ENCODE measurements around the gene SLC12A9.
A peak's percentile ranks its signal among the peaks of the same experiment; 100 is the strongest.
"Not testable (repeated sequence)": the region's sequence is repeated elsewhere in the genome, so short reads cannot be mapped to it uniquely, and the experiment has no call there.

The SLC12A9 gene

DNA sequence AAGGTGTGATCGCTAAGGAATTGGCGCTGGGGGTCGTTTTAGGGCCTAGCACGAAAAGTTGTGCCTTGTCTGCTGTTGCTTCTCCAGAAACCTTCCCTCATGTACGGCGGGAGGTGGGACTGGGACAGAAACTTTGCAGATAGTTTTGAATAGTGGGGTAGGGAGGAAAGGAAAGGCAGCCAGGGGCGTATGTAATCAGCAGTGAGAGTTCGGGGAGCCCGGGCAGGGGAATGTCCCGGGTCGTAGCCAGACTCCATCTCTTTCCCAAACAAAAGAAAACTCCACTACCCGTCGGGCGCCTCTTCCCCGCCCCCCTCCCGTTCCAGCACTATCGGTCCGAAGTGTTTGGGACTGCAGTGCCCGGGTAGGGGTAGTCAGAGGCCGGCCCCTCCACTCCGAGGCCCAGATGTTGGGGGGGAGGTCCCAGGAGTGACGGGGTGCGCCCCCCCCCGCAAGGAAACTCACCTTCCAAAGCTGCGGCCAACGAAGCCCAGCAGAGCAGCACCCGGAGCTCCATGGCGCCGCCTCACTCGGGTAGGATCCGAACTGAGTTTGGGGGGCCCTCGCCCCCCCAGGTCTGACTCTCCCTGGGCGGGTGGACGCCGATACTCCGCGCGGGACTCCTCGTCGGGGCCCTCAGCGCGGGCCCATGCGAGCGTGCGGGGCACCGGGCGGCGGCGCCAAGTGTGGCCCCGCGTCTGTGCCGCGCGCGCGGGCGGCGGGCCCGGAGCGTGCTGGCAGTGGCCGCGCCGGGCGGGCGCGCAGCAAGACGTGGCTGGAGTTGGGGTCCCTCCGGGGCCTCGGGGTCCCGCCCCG lies 25.8 kb upstream of the SLC12A9 start:
- DNase-seq = no peak

- peak; percentile 51 for DNase-seq
These were observed 24.9 kb upstream of the SLC12A9 start, which contains the start of gene EPHB4 for GRCh38 chr7:100827330-100828226. Gene EPHB4, minus strand, starts transcription at chr7:100827523. Its CDS starts 493 bp downstream, at chr7:100827030.

- no peak for DNase-seq
These were observed 23.3 kb upstream of the SLC12A9 start for GRCh38 chr7:100829150-100829716.

DNA sequence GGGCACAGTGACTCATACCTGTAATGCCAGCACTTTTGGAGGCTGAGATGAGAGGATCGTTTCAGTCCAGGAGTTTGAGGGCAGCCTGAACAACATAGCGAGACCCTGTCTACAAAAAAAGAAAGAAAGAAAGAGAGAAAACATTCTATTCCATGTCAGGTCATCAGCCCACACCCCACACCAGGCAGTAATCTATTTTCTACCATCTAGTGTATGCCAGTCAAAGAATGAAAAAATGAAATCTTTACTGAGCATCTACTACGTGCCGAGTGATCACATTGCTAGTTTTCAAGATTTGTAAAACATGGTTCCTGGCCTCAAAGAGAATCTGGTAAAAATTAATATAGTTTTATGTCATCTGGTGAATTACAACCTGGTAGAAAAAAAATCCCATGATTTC lies 22.1 kb upstream of the SLC12A9 start:
- no peak for DNase-seq

DNA sequence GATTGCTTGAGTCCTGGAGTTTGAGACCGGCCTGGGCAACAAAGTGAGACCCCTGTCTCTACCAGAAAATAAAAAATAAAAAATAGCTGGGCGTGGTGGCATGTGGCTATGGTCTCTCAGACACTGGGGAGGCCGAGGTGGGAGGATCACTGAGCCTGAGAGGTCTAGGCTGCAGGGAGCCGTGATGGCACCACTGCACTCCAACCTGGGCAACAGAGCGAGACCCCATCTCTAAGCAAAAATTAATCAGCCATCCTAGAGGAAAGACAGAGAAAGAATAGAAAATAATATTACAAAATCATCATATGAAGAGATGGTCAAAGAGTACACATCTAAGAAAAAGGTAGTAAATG lies 20.3 kb upstream of the SLC12A9 start:
- no peak for DNase-seq

DNA sequence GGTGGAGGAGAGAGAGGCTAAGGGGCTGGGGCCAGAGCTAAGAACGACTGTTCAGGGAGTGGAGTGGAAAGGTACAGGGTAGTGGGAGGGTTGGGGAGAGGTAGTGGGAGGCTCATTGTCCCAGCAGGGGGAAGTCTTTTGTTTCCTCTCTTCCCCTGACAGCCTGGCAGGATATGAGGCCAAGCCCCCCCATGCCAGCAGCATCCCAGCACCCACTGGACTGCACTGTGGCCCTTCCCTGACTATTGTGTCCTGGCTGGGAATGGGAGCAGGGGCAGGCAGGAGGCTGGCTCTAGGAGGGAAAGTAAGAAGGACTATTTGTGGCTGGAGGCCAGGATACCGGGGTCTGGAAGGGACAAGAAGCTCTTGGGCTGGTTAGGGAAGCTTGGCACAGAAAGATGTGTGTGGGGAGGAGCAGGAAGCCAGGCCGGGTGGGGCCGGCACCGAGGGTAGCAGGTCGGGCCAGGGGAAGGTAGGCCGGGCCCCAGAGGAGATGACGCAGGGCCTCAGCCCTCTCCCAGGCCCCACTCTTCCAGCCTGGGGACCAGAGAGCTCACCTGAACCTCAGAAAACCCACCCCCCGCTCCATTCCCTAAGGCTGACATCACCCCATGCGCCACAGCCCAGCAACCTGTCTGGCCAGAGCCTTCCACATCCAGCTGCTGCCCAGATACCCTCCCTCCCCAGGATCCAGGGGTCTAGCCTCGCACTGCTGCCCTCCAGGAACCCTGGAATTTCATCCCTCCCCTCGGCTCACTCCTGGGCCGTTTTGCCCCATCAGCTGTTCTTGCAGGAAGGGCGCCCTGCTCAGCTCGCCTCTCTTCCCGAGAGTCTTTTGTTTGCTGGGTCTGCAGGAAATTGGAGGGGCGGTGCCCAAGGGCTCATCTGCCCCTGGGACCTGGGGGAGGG lies 16.4 kb upstream of the SLC12A9 start:
- peak; percentile 78 for DNase-seq

- DNase-seq = peak; percentile 74
These were observed 15.8 kb upstream of the SLC12A9 start for GRCh38 chr7:100836812-100837098.

GRCh38 chr7:100837099-100837836 lies 15.2 kb upstream of the SLC12A9 start:
- DNase-seq = peak; percentile 96

GRCh38 chr7:100839361-100839760 lies 13.2 kb upstream of the SLC12A9 start:
- DNase-seq = no peak

GRCh38 chr7:100840470-100841100 lies 11.9 kb upstream of the SLC12A9 start:
- DNase-seq = no peak

DNA sequence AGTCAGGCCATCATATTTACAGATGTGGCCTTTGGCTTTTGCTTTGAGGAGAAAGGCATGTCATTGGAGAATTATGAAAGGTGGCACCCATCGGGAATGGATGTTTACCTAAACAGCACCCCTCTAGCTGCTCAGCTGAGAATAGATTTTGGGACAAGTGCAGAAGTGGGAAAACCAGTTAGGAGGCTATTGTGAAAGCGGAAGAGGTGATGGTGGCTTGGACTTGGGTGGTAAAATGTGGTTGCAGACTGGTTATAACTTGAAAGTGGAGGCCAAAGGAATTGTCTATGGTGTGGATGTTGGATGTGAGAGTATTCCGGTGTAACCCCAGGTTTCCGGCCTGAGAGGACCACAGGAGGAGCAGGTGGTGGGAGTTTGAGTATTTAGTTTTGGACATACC lies 5.2 kb upstream of the SLC12A9 start:
- DNase-seq = no peak

DNA sequence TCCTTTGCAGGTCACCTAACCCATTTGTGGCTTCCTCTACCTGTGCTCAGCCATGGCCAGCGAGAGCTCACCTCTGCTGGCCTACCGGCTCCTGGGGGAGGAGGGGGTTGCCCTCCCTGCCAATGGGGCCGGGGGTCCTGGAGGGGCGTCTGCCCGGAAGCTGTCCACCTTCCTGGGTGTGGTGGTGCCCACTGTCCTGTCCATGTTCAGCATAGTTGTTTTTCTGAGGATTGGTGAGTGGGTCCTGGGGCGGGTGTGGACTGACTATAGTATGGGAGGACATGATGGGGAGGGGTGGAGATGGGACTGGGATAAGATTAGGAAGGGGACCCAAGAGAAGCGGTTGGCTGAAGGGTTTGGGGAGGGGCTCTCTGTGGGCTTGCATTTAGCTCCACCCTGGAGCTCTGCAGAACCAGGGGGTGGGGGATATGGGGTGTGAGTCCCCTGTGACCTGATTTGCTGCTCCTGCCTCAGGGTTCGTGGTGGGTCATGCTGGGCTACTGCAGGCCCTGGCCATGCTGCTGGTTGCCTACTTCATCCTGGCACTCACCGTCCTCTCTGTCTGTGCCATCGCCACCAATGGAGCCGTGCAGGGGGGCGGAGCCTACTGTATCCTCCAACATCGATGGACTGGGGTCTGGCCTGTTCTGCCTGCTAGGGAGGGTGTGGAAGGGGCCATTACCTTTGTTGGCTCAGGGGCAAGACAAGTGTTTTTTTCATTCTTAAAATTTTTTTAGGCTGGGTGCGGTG lies 1.8 kb downstream of the SLC12A9 start:
- no peak for DNase-seq

DNA sequence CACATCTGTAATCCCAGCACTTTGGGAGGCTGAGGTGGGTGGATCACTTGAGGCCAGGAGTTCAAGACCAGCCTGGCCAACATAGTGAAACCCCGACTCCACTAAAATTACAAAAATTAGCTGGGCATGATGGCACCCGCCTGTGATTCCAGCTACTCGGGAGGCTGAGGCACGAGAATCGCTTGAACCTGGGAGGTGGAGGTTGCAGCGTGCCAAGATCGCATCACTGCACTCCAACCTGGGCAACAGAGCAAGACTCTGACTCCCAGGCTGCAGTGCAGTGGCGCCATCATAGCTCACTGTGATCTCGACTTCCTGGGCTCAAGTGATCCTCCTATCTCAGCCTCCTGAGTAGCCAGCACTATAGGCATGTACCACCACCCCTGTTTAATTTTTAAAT lies 2.4 kb downstream of the SLC12A9 start:
- DNase-seq = not testable (repeated sequence)

DNA sequence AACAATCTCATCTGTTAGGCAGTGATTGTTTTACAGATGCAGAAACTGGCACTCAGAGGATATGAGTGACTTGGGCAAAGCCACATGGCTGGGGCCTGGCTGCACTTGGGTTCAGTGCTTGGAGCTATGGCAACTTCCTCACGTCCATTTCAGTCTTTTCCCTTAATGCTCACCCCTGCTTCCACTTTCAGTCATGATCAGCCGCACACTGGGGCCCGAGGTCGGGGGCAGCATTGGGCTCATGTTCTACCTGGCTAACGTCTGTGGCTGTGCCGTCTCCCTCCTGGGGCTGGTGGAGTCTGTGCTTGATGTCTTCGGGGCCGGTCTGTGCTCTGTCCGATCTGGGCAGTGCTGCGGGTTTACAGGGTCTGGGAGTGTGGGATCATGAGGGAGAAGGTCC lies 3.0 kb downstream of the SLC12A9 start:
- no peak for DNase-seq

- DNase-seq = no peak
These were observed 4.4 kb downstream of the SLC12A9 start for GRCh38 chr7:100856871-100857282.

- DNase-seq = no peak
These were observed 7.3 kb downstream of the SLC12A9 start for GRCh38 chr7:100859856-100860255.

DNA sequence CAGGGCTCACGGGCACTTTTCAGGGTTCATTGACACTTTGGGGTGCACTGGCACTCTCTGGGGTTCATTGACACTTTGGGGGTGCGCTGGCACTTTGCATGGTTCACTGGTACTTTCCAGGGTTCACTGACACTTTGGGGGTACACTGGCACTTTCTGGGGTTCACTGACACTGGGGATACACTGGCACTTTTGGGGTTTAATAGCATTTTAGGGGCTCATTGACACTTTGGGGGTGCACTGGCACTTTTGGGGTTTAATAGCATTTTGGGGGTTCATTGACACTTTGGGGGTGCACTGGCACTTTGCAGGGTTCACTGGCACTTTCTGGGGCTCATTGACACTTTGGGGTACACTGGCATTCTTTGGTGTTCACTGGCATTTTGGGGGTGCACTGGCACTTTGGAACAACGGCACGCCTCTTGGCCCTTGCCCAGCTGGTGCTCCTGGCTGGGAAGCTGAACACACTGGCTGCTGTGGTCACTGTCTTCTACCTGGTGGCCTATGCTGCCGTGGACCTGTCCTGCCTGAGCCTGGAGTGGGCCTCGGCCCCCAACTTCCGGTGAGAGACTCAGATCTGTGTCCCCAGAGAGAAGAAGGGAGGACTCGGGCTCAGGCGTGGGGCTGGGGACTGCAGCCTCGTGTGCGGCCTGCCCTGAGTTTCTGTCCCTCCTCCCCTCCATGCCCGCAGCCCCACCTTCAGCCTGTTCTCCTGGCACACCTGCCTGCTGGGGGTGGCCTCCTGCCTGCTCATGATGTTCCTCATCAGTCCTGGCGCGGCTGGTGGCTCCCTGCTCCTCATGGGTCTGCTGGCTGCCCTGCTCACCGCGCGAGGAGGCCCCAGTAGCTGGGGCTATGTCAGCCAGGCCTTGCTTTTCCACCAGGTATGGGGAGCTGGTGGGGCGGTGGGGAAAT lies 8.4 kb downstream of the SLC12A9 start:
- no peak for DNase-seq

DNA sequence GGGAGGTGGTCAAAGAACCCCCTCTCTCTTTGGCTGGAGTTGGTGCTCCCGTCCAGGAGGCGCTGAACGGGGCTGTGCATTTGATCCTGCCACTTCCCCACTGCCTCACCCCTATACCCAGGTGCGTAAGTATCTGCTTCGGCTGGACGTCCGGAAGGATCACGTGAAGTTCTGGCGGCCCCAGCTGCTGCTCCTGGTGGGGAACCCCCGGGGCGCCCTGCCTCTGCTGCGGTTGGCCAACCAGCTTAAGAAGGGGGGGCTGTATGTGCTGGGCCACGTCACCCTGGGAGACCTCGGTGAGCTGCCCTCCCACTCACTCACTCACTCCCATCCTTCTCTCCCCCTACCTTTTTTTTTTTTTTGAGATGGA lies 9.1 kb downstream of the SLC12A9 start:
- no peak for DNase-seq

DNA sequence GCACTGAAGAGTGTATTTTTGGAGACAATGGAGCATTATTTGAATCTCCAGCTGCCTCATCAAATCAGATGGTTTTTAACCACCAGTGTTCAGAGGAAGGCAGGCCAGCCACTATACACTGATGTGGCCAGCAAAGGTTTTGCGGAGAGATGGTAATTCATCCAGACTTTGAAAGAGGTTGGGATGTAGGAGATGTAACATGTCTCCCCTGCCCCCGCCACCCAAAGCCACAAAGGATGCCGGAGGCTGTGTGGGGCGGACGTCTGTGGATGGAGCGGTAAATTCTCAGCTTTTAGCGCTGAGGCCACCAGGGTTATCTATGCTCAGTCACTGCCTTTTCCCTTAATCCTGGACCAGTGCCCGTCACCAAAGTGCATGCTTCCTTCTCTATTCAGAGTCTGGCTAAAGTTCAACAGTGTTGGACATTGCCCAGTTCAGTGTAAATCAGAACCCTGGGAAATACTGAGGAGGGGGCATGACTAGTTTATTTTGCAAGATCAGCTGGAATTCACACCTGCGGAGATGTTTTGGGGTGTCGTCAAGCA lies 11.0 kb downstream of the SLC12A9 start:
- no peak for DNase-seq
